GM19099 (cell line): ENCODE data around the gene HK1.

Experiments used
- POLR2A ChIP-seq: IDR thresholded peaks from 3 replicates; pipeline ENCODE4 v1.6.1; 2011; ENCODE audit warnings: low read depth; ENCODE audit not compliant: insufficient read length; ENCODE audit errors: extremely low read depth

HK1 gene

GRCh38 chr10:69387500-69387899 lies 109.2 kb downstream of the HK1 start:
- TF ChIP-seq POLR2A, result no peak

- no peak for TF ChIP-seq POLR2A
Measured at GRCh38 chr10:69388488-69388887, 110.2 kb downstream of the HK1 start.

GRCh38 chr10:69389827-69390490 lies 111.7 kb downstream of the HK1 start:
- TF ChIP-seq POLR2A, result no peak

GRCh38 chr10:69391158-69391557 lies 112.9 kb downstream of the HK1 start:
- TF ChIP-seq POLR2A, result no peak

GRCh38 chr10:69392481-69393000 lies 114.2 kb downstream of the HK1 start:
- TF ChIP-seq POLR2A, result no peak

GRCh38 chr10:69394020-69394419 lies 115.7 kb downstream of the HK1 start:
- no peak for TF ChIP-seq POLR2A

GRCh38 chr10:69397972-69398371 lies 119.7 kb downstream of the HK1 start:
- no peak for TF ChIP-seq POLR2A

GRCh38 chr10:69398466-69398865 lies 120.2 kb downstream of the HK1 start:
- TF ChIP-seq POLR2A, result no peak

GRCh38 chr10:69400936-69401335 lies 122.6 kb downstream of the HK1 start:
- TF ChIP-seq POLR2A, result no peak

- TF ChIP-seq POLR2A, result no peak
Measured at GRCh38 chr10:69401416-69401815, 123.1 kb downstream of the HK1 start.

GRCh38 chr10:69402386-69402785 lies 124.1 kb downstream of the HK1 start:
- no peak for TF ChIP-seq POLR2A

GRCh38 chr10:69403066-69403465 lies 124.8 kb downstream of the HK1 start:
- no peak for TF ChIP-seq POLR2A

GRCh38 chr10:69403519-69403918 lies 125.2 kb downstream of the HK1 start:
- TF ChIP-seq POLR2A, result no peak

- TF ChIP-seq POLR2A, result no peak
Measured at GRCh38 chr10:69404786-69405185, 126.5 kb downstream of the HK1 start.

GRCh38 chr10:69405221-69405620 lies 126.9 kb downstream of the HK1 start:
- TF ChIP-seq POLR2A, result no peak

- TF ChIP-seq POLR2A, result no peak
Measured at GRCh38 chr10:69406302-69406811, 128.1 kb downstream of the HK1 start.
